IMR-90 (cell line): ENCODE data around the gene ABCC10. TPM values are rescaled to one million over a fixed set of nuclear protein-coding genes. Genes with fewer than 3 reads are reported as not detected.

Experiments used
- ATAC-seq: fragments of 200-7000 bp; cut with Tn5 transposase; 2 replicates; pipeline ENCODE4 v1.9.1; 2020; ENCODE audit warnings: low read depth, mild to moderate bottlenecking, moderate library complexity
- BruUV-seq: library from RNA; stranded (reverse); fragments of 400-500 nt; replicated peaks from 2 replicates; lab custom pipeline; 2021; lab: Mats Ljungman, UMichigan
- CTCF ChIA-PET: fragments of 300-600 bp; formaldehyde crosslinking; extraction: SDS; loops from one replicate; lab custom pipeline; 2021; ENCODE audit warnings: antibody characterized with exemption; lab: Yijun Ruan, JAX
- POLR2A ChIA-PET: fragments of 300-600 bp; sonication (Branson Sonifier 250); formaldehyde crosslinking; loops from one replicate; lab custom pipeline; 2022; ENCODE audit warnings: antibody characterized with exemption; ENCODE audit not compliant: unreplicated experiment; lab: Charles Lee
- DNase-seq: peaks from one replicate; pipeline ENCODE4 v3.0.0; 2013
- H2AFZ ChIP-seq: replicated peaks from 2 replicates; pipeline ENCODE3; 2013; ENCODE audit warnings: low read length, mild to moderate bottlenecking; ENCODE audit not compliant: poor library complexity
- H2AK5ac ChIP-seq: 2 replicates; pipeline ENCODE4 v1.6.1; 2013; ENCODE audit warnings: low read depth, low read length, inconsistent platforms
- H2AK9ac ChIP-seq: replicated peaks from 2 replicates; pipeline ENCODE3; 2013; ENCODE audit warnings: mild to moderate bottlenecking, low read depth, low read length, moderate library complexity; ENCODE audit not compliant: poor library complexity
- H2BK120ac ChIP-seq: 2 replicates; pipeline ENCODE4 v1.6.1; 2013; ENCODE audit warnings: low read depth, low read length, inconsistent platforms
- H2BK15ac ChIP-seq: 3 replicates; pipeline ENCODE4 v1.6.1; 2013; ENCODE audit warnings: low read depth, low read length, inconsistent platforms
- H2BK20ac ChIP-seq: 2 replicates; pipeline ENCODE4 v1.6.1; 2013; ENCODE audit warnings: low read depth, mild to moderate bottlenecking, inconsistent platforms, low read length, moderate library complexity
- H2BK5ac ChIP-seq: 2 replicates; pipeline ENCODE4 v1.6.1; 2013; ENCODE audit warnings: mild to moderate bottlenecking, low read depth, low read length, inconsistent platforms; ENCODE audit not compliant: poor library complexity, severe bottlenecking
- H3K14ac ChIP-seq: replicated peaks from 2 replicates; pipeline ENCODE4 v1.6.1; 2013; ENCODE audit warnings: low read depth, low read length, inconsistent platforms
- H3K18ac ChIP-seq: 2 replicates; pipeline ENCODE4 v1.6.1; 2013; ENCODE audit warnings: low read depth, low read length, control low read depth
- H3K23ac ChIP-seq: 2 replicates; pipeline ENCODE4 v1.6.1; 2013; ENCODE audit warnings: low read depth, low read length, inconsistent platforms
- H3K27ac ChIP-seq: 2 replicates; pipeline ENCODE4 v1.5.1; 2013; ENCODE audit warnings: mild to moderate bottlenecking, control low read depth, low read length; ENCODE audit not compliant: insufficient read depth
- H3K27me3 ChIP-seq: 2 replicates; pipeline ENCODE4 v1.6.1; 2013; ENCODE audit warnings: low read length; ENCODE audit not compliant: control insufficient read depth, insufficient read depth
- H3K36me3 ChIP-seq: 2 replicates; pipeline ENCODE4 v1.6.1; 2013; ENCODE audit warnings: low read length, mixed read lengths; ENCODE audit not compliant: control insufficient read depth, insufficient read depth
- H3K4ac ChIP-seq: 2 replicates; pipeline ENCODE4 v1.6.1; 2013; ENCODE audit warnings: low read depth, low read length, inconsistent platforms
- H3K4me1 ChIP-seq: 2 replicates; pipeline ENCODE4 v1.6.1; 2013; ENCODE audit warnings: low read length, mixed read lengths; ENCODE audit not compliant: control insufficient read depth, insufficient read depth
- H3K4me2 ChIP-seq: 2 replicates; pipeline ENCODE4 v1.6.1; 2013; ENCODE audit warnings: low read depth, mild to moderate bottlenecking, control low read depth, low read length, moderate library complexity
- H3K4me3 ChIP-seq: 2 replicates; pipeline ENCODE4 v1.5.1; 2013; ENCODE audit warnings: low read depth, mild to moderate bottlenecking, control low read depth, low read length, moderate library complexity; ENCODE audit not compliant: insufficient read depth
- H3K56ac ChIP-seq: 2 replicates; pipeline ENCODE4 v1.6.1; 2013; ENCODE audit warnings: low read length, inconsistent platforms; ENCODE audit not compliant: insufficient read depth; ENCODE audit errors: extremely low read depth
- H3K79me1 ChIP-seq, 2 experiments: 2 replicates each; pipeline ENCODE4 v1.6.1; 2013; ENCODE audit warnings: low read length in 2 of 2, inconsistent platforms in 1 of 2, low read depth in 1 of 2
- H3K9ac ChIP-seq: 2 replicates; pipeline ENCODE4 v1.6.1; 2013; ENCODE audit warnings: low read depth, low read length, control low read depth
- H3K9me1 ChIP-seq: 2 replicates; pipeline ENCODE4 v1.6.1; 2013; ENCODE audit warnings: low read length, inconsistent platforms; ENCODE audit not compliant: insufficient read depth
- H3K9me3 ChIP-seq: 2 replicates; pipeline ENCODE4 v1.6.1; 2013; ENCODE audit warnings: low read length; ENCODE audit not compliant: control insufficient read depth, insufficient read depth
- H4K20me1 ChIP-seq: 2 replicates; pipeline ENCODE4 v1.6.1; 2013; ENCODE audit warnings: low read length, inconsistent platforms; ENCODE audit not compliant: insufficient read depth
- H4K5ac ChIP-seq: 2 replicates; pipeline ENCODE4 v1.6.1; 2013; ENCODE audit warnings: mild to moderate bottlenecking, low read depth, low read length, control low read depth
- H4K8ac ChIP-seq, 2 experiments: 2 replicates each; pipeline ENCODE4 v1.6.1; 2013; ENCODE audit warnings: low read depth in 2 of 2, low read length in 2 of 2, control low read depth in 1 of 2, inconsistent platforms in 1 of 2
- H4K91ac ChIP-seq: 2 replicates; pipeline ENCODE4 v1.6.1; 2013; ENCODE audit warnings: low read depth, low read length, inconsistent platforms; ENCODE audit not compliant: insufficient read depth
- CEBPB ChIP-seq: IDR thresholded peaks from 2 replicates; pipeline ENCODE4 v1.6.1; 2012; ENCODE audit warnings: low read depth, low read length, improper control_type of control experiment
- CHD1 ChIP-seq: IDR thresholded peaks from 2 replicates; pipeline ENCODE4 v1.6.1; 2012; ENCODE audit warnings: low read depth, low read length, improper control_type of control experiment
- CTCF ChIP-seq: conservative IDR thresholded peaks from 2 replicates; pipeline ENCODE4 v1.5.1; 2012; ENCODE audit warnings: mild to moderate bottlenecking, low read depth, low read length, improper control_type of control experiment
- ELK1 ChIP-seq: fragments of 150-350 bp; IDR thresholded peaks from 2 replicates; pipeline ENCODE4 v1.6.1; 2016; ENCODE audit warnings: low read depth, mild to moderate bottlenecking, low read length, moderate library complexity, borderline replicate concordance
- FOS ChIP-seq: fragments of 150-350 bp; IDR thresholded peaks from 2 replicates; pipeline ENCODE4 v1.6.1; 2016; ENCODE audit warnings: low read depth, low read length
- NFE2L2 ChIP-seq: fragments of 150-350 bp; IDR thresholded peaks from 2 replicates; pipeline ENCODE4 v1.6.1; 2016; ENCODE audit warnings: low read depth, mild to moderate bottlenecking, low read length
- POLR2A ChIP-seq: IDR thresholded peaks from 2 replicates; pipeline ENCODE4 v1.6.1; 2012; ENCODE audit warnings: mild to moderate bottlenecking, low read depth, low read length
- RAD21 ChIP-seq: IDR thresholded peaks from 2 replicates; pipeline ENCODE4 v1.6.1; 2012; ENCODE audit warnings: low read length, improper control_type of control experiment
- RCOR1 ChIP-seq: IDR thresholded peaks from 2 replicates; pipeline ENCODE4 v1.6.1; 2012; ENCODE audit warnings: mild to moderate bottlenecking, low read length, improper control_type of control experiment; ENCODE audit not compliant: insufficient replicate concordance
- RFX5 ChIP-seq: IDR thresholded peaks from 2 replicates; pipeline ENCODE4 v1.8.0; 2012; ENCODE audit warnings: low read depth, mild to moderate bottlenecking, low read length, moderate library complexity
- SMC3 ChIP-seq: fragments of 150-350 bp; IDR thresholded peaks from 2 replicates; pipeline ENCODE4 v1.6.1; 2016; ENCODE audit warnings: low read depth, mild to moderate bottlenecking, antibody characterized with exemption, low read length, moderate library complexity
- WGBS, 2 experiments: methylation state at CpG; one replicate each; pipeline versions ENCODE4 v1.1.5 to v1.1.7; 2013; ENCODE audit warnings: missing lambda C conversion rate in 2 of 2; ENCODE audit not compliant: insufficient read length in 1 of 2; ENCODE audit errors: extremely low coverage in 2 of 2; 5-methylcytosine and 5-hydroxymethylcytosine counted together
- dilution Hi-C: fragments of 300-500 bp; cut with HindIII; formaldehyde crosslinking; loops from one replicate; pipeline ENCODE4 v1.14.3; 2018; ENCODE audit warnings: low sequenced_read_pairs; ENCODE audit not compliant: unreplicated experiment
- in situ Hi-C: fragments of 300-500 bp; cut with MboI; formaldehyde crosslinking; loops from 3 replicates; pipeline ENCODE4 v1.14.3; 2019; ENCODE audit warnings: low sequenced_read_pairs, inconsistent platforms, mixed read lengths
- intact Hi-C: fragments of 100-400 bp; cut with micrococcal nuclease; formaldehyde crosslinking; loops from 2 replicates; pipeline ENCODE4 v1.10.0; 2022
- polyA plus RNA-seq, 3 experiments: library from polyadenylated mRNA; depleted of rRNA; stranded (reverse); fragments of >200 nt; gene quantifications; 2 replicates each; pipeline ENCODE4 v1.2.3, GENCODE V29; 2012; ENCODE audit warnings: low replicate concordance in 1 of 3
- total RNA-seq: library from RNA; depleted of rRNA; stranded (reverse); fragments of >200 nt; gene quantifications from 2 replicates; pipeline ENCODE4 v1.2.3, GENCODE V29; 2012

The ABCC10 gene
- total and polyA plus RNA-seq, 2 of the 4 experiments (the other 2 are of a cell fraction) = 7.0 to 26.3 TPM

GRCh38 chr6:43377710-43378229 is 49.6 kb upstream of the ABCC10 start:
- Histone ChIP-seq H4K20me1 (no peaks in the 10 kb centered on the region), H3K56ac (no peak overlapping the region), H3K79me1 (no peaks in the 10 kb centered on the region), H3K14ac (no peak overlapping the region), H4K8ac (no peak overlapping the region), H2AFZ (no peak overlapping the region), H3K4ac (no peak overlapping the region), H3K4me1 (no peaks in the 10 kb centered on the region; the same call in 1 of the 2 replicates), H2BK20ac (no peak overlapping the region), H3K9me1 (no peaks in the 10 kb centered on the region), H3K4me2 (no peak overlapping the region), H3K27ac (no peak overlapping the region), H4K91ac (no peak overlapping the region), H2AK5ac (no peak overlapping the region), H3K27me3 (peaks cover 12% of the 10 kb centered on the region), H2BK15ac (no peak overlapping the region), H4K5ac (no peak overlapping the region), H3K9me3 (no peaks in the 10 kb centered on the region), H3K23ac (no peak overlapping the region), H3K9ac (no peak overlapping the region), H3K4me3 (no peak overlapping the region), H3K18ac (no peak overlapping the region), H2BK120ac (no peak overlapping the region), H3K36me3 (no peaks in the 10 kb centered on the region), H2BK5ac (no peak overlapping the region), H2AK9ac (no peak overlapping the region)
- no peak for ATAC-seq
- CTCF ChIA-PET = no interaction called here
- no TSS peak for BruUV-seq
- no CpG with 5 or more reads among the region's 2 CpGs for WGBS, 2 experiments
- in situ Hi-C loops (no loop called here), intact Hi-C loops (no loop called here), dilution Hi-C loops (no loop called here)
- TF ChIP-seq ELK1 (no peak), RAD21 (no peak), CTCF (no peak), RCOR1 (no peak), FOS (no peak), POLR2A (no peak), NFE2L2 (no peak), CHD1 (no peak), CEBPB (no peak), RFX5 (no peak), SMC3 (no peak)
- DNase-seq = no peak
- POLR2A ChIA-PET = no interaction called here
